HUDEP-2 (cell line): ENCODE measurements around the gene DHRS12.

Experiments used
- DNase-seq, 76 experiments: peaks; one replicate each; lab custom pipeline; 2025; ENCODE audit not compliant: unreplicated experiment in 76 of 76; lab: John Stamatoyannopoulos, UW

The DHRS12 gene

DNA sequence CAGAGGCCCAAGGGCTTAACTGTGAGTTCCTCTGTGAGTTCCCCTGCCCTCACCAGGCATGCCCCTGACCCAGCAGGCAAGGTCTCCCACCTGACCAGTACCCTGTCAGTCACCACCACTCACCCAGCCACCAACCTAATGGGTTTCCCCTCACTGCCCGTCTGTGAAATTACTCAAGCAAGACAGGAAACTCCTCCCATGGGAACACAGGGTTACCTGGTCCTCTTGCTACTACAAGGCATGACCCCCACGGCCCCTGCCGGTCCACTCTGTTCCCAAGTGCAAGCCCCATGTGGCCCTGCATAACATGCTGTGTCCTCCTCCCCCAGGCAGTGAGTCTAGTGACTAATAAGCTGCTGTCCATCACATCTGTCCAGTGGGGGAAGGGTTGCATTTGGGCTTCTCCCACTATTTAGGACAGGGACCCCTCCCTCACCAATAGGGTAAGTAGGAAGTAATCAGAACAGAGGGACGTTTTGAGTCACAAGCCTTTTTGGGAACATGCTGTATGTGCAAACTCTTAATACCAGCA, 8.0 kb upstream of the DHRS12 start:
- DNase-seq, result no peak

- no peak for DNase-seq
Measured at GRCh38 chr13:51811046-51811445, 7.1 kb upstream of the DHRS12 start.

- no peak for DNase-seq
Measured at GRCh38 chr13:51808811-51809210, 4.8 kb upstream of the DHRS12 start.

- peak in 8 of 76 experiments; percentile 7 to 41 (median 12) for DNase-seq
Measured at GRCh38 chr13:51807041-51807440, 3.1 kb upstream of the DHRS12 start.

DNA sequence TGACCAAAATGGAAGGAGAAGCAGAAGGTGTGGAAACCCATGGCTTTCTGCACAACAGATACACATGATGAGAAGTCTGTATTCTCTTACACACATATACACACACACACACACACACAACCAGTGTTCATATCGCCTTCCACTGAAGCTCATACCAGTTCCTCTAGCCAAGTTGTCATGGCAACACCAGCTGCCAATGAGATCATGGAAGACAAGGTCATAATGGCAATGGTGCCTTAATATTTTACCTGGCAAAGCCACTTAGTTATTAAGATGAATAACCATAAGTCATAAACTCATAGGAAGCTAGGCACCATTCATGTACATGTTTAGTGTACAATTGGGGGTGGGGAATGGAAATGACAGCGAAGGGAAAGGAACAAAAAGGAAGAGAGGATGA, 2.6 kb upstream of the DHRS12 start:
- peak in 37 of 76 experiments; percentile 3 to 65 (median 29) for DNase-seq

DNA sequence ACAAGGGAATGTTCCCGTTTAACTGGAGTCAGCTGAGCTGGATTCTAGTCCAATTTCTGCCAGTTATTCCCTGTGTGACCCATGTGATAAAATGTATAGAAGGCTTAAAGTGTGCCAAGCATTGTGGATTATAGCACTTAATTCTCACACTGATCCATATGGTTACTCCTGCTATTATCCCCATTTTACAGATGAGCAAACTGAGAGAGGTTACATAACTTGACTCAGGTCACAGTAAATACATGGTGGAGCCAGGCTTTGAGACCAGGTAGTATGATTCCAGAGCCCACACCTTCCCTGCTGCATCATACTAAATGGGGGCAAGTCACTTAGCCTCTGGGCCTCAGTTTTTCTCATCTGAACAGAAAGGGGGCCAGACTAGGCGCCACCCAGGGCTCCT, 2.0 kb upstream of the DHRS12 start:
- no peak for DNase-seq

DNA sequence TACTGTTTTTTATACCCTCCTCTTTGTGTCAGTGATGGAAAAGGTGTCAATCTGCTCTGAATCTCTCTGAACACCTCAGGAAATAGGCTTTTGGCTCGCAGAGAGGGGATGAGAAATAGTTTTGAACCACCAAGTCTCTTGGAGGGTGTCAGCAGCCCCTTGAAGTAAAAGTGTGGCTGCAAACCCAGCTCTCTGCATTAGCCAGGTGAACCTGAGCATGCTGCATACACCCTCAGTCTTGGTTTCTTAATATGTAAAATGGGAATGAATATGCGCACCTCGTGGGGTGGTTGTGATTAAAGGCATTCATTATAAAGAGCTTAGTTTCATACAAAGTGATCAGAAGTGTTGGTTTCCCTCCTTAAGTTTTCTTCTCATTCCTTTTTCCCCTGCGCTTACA, 1.4 kb upstream of the DHRS12 start:
- no peak for DNase-seq

DNA sequence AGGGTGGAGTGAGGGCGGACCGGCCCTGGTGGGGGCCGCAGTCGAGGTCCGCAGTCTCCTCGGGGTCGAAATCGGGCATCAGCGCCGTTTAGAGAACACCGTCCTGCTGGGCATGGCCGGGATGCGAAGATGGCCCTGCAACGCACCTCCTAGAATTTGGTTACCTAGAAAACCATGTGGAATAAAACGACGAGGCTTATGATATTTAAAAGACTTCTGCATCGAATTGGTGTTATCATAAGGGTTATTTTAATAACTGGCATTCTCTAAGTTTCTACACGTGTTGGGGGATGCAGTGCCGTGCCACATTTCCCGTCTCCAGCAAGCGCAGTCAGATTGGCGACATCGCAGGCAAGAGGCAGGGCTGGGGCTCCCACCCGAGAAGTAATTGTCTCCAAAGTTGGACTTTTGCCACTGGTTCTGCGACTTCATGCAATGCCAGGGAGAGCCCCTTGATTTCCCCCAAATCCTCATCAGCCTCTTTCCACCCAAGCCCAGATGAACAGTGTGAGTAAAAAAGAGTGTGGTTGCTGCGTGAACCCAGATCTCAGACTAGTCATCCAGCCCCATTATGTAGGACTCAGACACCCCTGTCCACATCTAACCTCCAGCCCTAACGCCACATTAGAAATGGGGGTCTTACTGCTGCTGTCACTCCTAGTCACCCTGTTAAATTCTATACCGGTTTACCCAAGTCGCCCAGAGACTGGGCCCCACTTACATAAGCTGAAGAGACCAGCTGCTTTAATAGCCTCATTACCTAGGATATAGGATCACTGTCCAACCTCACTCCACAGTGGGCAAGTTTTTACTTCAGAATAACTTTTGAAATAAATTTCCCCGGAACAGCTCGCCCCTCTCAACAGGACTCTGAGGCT, 571 bp upstream of the DHRS12 start:
- DNase-seq, result peak in 2 of 76 experiments; percentile 30 to 35

- peak in 1 of 76 experiments; percentile 15 for DNase-seq
Measured at GRCh38 chr13:51802631-51803418, 1.1 kb downstream of the DHRS12 start.

DNA sequence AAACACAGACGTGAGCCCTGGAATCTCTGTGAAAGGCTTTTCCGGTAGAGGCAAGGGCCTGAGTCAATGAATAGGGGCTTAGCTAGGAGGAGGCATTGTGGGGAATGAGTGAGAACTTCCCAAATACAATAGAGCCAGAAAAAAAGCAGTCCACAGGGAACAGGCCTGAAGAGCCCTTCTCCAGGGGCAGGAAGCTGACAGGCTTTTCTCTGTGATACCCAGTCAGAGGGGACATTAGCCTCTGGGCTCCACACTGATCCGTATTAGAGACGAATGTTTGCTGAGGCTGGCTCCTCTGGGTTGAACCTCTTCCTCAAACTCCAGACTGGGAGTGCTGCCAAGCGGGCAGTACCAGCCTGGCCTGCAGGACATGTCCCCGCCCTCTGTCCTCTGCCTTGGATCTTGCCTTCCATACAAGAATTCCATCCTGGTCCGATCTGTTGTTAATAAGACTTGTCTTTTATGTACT, 2.3 kb downstream of the DHRS12 start:
- no peak for DNase-seq

DNA sequence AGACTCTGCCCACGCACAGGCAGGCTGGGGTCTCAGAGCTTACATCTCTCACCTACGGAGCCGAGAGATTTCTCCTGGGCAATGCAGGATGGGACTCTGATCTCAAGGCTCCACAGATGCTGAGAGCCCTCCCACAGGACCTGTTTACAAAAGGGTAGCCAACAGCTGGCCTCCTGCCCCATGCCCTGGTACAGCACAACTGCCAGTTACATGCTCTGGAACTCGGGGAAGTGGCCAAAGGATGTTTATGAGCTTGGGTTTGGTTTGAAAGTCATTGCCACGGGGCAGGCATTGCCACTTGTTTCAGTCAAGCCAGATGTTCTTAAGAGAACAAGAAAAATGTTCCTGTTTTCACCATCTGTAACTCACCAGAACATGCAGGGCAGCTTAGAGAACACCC, 3.5 kb downstream of the DHRS12 start:
- DNase-seq, result no peak

GRCh38 chr13:51799261-51799660, 4.7 kb downstream of the DHRS12 start:
- no peak for DNase-seq

DNA sequence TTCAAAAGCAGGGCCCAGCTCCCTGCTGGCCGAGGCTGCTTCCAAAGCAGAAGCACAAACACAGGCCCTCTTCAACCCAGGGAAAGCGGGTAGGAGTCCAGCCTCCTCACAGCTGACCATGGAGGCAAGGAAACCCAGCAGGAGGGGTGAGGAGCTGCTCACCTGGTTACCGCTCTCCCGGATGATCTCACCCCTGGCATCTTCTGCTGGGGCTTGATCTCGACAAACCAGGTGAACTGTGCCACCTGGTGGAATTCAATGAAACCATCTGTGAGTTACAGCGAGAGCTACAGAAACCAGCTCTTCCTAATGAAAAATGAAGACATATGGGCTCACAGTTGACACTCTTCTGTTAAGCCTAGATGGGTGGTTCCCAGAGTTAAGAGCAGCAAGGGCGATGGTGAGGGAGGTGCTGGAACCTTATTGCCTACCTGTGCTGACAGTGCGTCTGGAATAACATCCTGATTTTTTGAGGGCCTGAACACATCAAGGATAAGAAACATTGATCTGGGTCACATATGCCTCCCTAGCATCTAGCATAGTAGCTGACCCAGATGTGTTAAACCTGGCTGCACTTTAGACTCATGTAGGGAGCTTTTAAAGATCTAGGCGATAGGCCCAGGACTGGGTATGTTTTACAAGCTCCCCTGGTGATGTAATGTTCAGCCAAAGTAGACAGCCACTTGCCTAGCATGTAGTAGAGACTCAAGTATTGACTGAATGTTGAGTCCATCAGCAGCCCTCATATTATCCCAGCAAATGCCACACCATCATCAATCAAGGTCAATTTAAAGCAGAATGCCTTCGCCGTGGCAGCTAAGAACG, 6.1 kb downstream of the DHRS12 start:
- peak in 33 of 76 experiments; percentile 3 to 54 (median 23) for DNase-seq

DNA sequence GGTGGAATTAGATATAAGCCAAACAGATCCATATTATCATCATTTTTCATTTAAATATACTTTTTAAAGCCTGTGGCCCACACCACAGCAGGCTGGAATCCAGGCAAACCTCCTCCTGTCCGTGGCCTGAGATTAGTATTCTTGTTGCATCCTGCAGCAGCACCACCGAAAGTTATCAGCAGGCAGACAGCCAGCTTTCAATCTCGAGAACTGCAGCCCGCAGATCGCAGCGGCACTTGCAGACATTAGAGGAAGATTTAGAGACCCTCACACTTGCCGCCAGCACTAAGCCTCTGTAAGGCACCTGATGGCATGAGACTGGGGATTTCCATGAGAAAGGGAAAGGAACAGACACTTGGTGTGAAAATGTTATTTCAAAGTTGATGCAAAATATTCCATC, 7.4 kb downstream of the DHRS12 start:
- no peak for DNase-seq

DNA sequence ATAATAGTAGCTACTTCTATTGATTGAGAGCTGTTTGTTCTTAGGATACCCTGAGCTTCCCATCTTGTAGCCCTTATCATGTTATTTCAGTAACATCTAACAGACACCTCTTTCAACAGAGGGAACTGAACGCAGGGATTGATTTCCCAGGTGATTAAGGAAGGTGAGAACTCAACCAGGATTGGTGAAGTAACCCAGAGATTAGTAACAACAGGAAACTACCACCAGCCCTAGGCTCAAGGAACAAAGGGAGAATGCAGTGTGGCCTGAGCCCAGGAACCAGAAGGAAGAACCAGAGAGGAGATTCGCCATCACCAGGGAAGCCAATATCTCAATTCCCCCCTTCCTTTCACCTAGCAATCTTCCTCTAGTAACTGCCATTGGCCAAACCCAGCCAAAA, 8.5 kb downstream of the DHRS12 start:
- DNase-seq, result no peak

DNA sequence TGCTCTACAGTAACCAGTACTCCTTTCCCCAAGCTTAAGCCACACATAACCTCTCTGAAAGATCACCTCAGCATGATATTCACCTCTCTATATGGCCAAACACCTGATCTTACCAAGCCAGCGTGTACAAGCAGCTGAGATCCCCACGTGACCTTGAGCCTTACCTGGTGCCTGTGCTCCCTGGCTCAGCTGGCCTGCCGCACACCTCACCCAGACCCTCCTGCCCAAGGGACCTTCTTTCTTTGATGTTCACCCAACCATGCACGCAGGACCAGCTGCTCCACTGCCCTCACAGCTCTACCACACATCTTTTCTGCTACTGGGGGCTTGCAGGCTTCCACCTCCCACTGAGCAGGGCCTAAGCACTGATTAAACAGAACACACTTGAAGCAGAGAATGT, 9.0 kb downstream of the DHRS12 start:
- no peak for DNase-seq

- DNase-seq, result peak in 24 of 76 experiments; percentile 3 to 38 (median 20)
Measured at GRCh38 chr13:51793570-51794271, 10.2 kb downstream of the DHRS12 start.

GRCh38 chr13:51786425-51787265, 17.3 kb downstream of the DHRS12 start:
- DNase-seq, result no peak
